GM12872 (cell line): ENCODE measurements around the gene ORM2.

Experiments
- TF ChIP-seq, protein P1 (sequence below): IDR thresholded peaks from 3 replicates; pipeline ENCODE4 v1.5.1; 2011; ENCODE audit warnings: low read depth, mild to moderate bottlenecking, low read length, moderate library complexity; ENCODE audit not compliant: insufficient read depth

The ORM2 gene

DNA sequence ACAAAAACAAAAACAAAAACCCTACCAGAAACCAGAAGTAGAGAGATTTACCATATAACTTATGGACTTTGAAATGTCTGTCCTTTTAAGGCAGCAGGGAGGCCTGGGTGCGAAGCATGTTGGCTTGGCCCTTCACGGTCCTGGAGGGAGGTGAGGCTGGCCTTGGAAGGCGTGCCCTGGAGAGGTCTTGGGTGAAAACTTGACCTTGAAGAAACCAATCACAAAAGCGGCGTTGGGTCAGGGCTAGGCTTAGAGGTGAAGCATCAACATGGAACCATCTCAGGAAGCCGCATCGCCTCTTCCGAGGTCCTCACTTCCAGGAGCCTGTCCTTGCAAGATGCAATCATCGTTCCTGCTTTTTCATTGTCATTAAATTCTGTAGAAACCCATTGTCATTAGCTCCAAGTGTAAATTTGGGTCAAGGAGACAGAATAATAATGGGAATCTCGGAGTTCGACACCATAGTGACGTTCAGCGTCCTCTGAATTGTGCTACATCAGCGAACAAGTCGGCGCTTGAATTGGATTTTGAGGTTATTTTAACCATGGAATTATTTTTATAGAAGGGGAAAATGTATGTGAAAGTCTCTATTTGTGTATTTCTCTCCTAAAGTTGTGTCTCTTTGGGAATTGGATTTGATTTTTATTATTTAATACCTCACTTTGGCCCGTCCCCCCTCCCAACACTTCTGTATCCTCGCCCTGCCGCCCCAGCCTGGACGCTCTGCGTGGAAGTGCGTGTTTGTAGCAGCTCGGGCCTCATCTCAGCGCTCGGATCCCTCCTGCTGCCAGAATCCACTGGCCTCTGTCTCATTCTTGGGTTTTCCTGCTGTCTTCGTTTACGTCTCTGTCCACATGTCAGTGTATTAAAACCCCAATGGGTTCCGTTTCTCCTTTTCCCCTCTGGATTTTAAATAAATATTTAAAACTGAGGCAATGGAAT, 17.8 kb upstream of the ORM2 start:
- TF ChIP-seq, protein P1, sequence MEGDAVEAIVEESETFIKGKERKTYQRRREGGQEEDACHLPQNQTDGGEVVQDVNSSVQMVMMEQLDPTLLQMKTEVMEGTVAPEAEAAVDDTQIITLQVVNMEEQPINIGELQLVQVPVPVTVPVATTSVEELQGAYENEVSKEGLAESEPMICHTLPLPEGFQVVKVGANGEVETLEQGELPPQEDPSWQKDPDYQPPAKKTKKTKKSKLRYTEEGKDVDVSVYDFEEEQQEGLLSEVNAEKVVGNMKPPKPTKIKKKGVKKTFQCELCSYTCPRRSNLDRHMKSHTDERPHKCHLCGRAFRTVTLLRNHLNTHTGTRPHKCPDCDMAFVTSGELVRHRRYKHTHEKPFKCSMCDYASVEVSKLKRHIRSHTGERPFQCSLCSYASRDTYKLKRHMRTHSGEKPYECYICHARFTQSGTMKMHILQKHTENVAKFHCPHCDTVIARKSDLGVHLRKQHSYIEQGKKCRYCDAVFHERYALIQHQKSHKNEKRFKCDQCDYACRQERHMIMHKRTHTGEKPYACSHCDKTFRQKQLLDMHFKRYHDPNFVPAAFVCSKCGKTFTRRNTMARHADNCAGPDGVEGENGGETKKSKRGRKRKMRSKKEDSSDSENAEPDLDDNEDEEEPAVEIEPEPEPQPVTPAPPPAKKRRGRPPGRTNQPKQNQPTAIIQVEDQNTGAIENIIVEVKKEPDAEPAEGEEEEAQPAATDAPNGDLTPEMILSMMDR, result no peak

DNA sequence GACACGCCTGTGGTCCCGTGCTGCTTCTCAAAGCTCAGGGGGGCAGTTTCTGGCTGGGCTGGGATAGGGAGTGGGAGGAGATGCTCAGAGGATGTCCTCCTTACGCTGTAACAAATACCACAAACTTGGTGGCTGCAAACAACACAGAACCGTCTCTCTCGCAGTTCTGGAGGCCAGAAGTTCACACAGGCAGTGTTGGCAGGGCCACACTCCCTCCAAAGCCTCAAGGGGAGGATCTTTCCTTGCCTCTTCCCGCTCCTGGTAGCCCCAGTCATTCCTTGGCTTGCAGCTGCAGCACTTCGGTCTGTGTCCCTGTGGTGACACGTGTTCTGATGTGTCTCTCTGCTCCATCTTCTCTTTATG, 17.2 kb upstream of the ORM2 start:
- TF ChIP-seq, protein P1, result no peak

DNA sequence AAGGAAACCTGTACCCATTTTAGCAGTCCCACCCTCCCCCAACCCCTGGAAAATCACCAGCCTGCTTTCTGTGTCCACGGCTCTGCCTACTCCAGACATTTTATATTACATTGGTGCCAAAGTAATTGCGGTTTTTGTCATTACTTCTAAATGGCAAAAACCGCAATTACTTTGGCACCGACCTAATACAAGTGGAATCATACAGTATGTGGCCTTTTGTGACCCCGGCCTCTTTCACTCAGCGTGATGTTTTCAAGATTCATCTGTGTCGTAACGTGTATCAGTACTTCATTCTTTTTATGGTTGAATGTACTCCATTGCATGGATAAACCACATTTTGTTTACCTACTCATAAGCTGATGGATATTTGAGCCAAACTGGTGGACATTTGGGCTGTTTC, 16.5 kb upstream of the ORM2 start:
- TF ChIP-seq, protein P1, result no peak

DNA sequence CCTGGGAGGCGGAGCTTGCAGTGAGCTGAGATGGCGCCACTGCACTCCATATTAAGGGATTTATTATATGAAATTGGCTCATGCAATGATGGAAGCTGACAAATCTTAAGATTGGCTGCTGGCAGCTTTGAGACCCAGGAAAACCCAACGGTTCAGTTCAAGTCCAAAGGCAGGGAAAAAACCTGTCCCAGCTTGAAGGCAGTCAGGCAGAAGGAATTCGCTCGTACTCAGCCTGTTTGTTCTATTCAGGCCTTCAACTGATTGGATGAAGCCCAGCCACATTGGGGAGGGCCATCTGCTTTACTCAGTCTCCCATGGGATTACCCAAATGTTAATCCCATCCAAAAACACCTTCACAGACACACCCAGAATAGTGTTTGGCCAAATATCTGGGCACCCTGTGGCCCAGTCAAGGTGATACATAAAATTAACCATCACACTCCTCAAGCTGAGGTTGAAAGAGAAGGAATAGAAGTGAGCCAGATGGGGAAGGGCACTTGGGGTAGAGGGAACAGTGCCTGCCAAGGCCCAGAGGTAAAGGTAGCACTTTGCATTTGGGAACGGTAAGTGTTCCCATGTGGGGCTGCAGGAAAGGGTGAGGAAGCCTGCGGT, 15.3 kb upstream of the ORM2 start:
- TF ChIP-seq, protein P1, result no peak

DNA sequence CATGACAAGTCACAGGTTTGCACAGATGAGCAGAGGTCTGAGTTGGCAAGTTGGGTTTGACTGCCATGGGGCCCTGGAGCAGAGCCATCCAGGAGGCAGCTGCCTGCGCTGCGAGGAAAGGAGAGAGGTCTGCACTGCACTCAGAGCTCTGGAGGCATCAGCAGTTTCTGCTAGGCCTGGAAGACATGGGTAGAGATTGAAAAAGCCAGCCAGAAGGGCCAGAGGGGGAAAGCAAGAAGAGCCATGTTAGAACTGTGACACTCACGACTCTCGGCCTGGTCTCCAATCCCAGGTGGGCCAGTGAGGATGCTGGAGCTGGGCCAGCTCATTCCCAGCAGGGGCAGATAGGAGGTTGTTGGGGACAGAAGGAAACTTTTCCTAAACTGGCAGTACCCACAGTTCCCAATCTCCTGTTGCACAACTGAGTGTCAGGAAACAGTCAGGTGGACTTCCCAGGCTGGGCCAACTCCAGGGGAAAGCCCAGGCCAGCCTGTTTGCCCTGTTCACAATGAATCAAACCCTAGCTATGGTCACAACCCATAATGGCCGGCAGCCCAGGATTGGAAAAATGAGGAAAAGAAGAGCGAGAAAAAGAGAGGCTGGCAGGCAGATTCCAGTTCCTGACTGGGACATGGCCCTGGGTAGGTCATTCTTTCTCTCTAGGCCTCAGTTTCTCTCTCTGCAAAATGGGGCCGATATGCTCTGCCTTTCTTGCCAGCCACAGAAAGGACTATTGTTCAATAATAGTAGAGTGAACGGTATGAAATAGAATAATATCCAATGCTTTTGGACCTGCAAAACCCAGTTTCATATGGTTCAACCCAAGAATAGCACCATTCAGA, 14.6 kb upstream of the ORM2 start:
- TF ChIP-seq, protein P1, result no peak

DNA sequence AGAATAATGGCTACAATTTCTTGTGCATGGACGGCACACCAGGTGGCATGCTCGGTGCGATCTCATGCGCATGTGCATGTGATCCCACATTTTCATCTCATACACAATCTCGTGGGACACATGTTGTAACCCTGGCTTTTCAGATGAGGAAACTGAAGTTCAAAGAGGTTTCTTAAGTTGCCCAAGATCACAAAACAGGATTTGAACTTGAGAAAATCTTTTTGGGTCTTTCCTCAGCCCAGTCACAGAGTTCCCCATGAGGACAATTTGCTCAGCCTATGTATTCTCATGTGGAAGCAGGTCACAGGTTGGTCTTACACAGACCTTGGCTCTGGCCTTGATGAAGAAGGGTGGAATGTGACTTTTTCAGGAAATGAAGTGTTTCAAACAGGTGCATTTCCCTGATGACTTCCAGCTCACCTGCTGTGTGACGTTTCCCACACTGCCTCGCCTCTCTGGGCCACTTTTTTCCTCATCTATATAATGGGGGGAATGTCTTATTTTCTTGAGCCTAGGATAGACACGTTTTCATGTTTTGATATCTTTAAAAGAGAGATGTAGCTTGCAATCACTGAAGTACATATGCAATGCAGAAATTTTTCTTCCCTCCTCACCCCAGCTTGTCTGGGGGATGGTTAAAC, 13.8 kb upstream of the ORM2 start:
- TF ChIP-seq, protein P1, result no peak
